Measurements from ENCODE around the gene ARHGDIG.

Gene ARHGDIG

DNA sequence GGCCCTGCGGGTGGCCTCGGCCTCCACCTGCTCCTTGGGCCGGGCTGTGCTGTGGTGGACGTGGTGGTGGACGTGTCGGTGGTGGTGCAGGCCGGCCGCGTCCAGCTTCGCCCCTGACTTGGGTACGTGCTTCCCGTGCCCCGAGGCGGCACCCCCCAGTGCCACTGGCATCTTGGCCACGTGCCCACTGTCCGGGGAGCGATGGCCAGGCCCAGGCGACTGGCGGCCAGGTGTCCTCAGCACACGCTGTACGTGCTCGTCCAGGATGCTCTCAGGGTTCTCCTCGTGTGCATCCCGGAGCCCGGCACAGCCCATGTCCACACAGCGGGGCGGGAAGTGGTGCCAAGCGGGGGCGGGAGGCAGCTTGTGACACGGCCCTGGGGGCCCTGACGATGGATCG is 17.4 kb downstream of the ARHGDIG start:
- no peak for DNase-seq (ENCODE audit: low spot score)

DNA sequence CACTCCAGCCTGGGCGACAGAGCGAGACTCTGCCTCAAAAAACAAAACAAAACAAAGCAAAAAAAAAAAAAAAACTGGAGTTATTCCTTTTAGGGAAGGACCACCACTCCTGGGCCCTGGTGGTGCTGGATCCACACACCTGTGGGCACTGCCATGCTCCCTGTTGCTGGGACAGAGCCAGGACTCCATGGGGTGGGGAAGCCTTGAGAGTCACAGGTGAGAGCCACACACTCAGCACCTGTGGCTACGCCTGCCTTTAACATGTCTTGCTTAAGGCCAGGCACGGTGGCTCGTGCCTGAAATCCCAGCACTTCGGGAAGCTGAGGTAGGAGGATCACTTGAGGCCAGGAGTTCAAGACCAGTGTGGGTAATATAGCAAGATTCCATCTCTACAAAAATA is 20.8 kb downstream of the ARHGDIG start:
- DNase-seq (ENCODE audit: low spot score), result no peak

DNA sequence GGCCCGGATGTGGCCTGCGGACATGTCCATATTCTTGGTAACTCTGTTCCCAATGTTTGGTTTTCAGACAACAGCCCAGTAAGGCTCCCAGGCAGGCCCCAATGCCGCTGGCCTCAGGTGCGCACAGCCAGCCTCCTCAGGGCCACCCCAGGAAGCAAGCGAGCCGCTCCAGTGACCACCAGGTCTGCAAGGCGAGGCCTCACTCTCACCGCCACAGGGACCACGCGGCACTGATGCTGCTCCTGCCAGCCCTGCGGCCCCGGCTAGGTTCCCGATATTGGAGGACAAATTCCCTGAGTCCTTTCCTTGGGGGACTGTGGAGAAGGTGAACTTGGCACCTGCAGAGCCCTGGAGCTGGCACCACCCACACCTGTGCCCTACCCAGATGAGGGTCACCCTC is 21.6 kb downstream of the ARHGDIG start:
- no peak for DNase-seq (ENCODE audit: low spot score)

DNA sequence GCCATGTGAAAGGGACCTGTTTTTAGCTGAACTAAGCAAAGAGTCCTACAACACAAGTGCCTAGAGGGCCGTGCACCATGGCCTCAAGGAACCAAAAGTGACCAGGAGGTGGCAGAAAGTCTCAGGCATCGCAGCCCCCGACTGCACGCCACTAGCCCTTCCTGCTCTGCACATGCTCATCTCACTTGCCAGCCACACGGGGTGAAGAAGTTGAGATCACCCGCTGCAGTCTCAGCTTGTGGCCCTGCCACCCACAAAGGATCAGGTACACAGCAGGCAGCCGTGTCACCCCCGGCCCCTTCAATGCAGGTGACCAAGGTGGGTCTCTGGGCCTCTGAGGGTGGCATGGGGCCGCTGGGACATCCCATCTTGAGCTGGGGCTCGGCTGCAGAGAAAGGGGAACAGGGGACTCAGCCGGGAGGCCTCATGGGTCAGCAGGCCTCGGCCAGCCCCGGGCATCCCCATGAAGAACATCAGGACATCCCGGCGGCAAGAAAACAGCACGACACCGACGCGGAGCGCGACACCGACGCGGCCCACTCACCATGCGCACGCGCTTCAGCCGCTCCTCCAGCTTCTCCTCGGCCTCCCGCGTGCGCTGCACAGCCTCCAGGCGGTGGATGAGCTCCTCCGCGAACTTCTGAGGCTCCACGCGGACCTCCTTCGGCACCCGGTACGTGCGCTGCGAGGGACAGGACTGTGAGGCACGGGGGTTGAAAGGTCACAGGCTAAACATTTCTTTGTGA is 23.5 kb downstream of the ARHGDIG start:
- no peak for DNase-seq (ENCODE audit: low spot score)

DNA sequence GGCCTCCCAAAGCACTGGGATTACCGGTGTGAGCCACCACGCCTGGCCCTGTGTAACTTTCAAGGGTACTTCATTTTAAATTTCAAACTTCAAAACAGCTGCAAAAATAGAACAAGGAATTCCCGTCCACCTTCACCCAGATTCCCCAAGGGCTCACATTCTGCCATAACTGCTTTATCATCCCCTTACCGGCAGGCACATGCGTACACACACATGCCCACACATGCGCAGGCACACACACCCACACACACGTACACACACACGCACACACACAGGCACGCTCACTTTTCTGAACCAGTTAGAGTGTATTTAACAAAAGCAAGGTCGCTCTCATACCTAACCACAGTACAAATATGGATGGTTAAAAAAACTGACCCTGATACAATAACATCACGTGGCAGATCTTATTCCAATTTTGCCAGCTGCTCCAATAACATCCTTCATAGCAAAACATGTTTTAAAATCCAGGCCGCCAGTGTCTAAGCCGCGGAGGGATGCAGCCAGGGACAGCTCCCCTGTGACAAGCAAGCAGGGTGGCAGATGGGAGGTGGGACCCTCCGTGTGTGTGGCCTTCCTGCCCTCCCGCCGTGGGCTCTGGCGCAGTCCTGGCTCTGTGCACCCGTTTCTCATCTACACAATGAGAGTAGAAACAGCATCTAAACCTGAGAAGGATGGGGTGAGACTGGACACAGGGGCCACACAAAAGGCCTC is 25.7 kb downstream of the ARHGDIG start:
- DNase-seq (ENCODE audit: low spot score), result no peak

DNA sequence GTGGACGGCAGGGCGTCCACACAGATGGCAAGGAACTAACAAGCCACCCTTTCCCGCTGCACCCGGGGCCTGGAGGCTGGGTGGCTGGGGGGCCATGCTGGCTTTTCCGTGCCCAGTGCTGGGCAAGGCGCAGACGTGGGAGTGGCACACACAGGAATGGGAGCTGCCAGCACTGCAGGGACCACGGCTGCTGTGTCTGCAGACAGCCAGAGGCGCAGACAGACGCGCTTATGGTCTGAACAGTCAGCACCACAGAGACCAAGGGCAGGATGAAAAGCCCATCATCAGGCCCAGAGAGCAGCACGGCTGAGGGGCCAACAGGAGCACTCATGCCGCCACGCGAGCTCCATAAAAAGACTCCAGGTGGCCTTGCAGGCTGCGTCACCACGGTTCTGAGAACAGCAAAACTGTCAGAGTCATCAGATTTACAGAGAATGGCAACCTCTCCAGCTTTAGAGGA is 26.6 kb downstream of the ARHGDIG start:
- DNase-seq (ENCODE audit: low spot score), result no peak

DNA sequence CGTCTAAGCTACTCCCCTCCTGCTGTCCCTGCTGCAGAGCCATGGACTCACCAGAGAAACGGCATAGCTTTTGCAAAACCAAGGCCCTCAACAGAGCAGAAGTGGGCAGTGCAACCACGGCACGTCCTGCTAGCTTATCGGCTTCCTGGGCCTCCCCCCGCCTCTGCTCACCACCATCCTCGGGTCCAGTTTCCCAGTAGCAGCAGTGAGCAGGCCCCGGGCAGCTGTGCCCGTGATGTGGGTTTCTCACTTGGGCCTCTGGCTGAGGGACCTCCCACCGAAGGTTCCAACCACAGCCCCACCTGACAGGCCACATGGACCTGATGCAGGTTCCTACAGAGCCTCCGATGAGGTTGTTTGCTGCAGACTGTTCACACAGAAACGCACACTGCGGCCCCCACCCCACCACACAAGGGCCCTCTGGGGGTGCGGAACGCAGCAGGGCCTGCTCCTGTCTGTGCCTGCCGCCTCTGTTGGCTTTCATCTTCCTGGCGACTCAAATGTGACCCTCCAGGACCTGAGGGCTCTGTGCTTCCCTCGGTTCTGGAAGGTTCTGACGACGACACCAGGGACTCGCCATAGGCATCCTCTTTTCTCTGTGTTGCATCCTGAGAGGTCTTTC is 27.4 kb downstream of the ARHGDIG start:
- DNase-seq (ENCODE audit: low spot score), result no peak

DNA sequence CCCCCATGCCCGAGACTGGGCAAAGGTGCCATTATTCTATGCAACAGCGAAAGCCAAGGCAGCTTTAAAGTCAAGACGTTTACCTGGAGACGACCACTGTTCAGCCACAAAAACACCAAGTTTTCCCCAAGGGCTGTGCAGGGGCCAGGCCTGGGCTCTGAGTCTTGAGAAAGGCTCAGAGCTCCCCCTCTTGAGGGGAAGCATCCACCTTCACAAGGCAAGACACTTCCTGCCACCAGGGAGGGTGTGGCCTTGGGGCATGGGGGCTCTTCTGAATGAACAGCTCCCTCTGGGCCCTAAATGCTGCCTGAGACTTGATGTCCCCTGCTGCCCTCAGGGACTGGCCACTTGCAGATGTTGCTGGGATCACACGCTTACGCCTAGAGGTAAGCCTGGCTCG is 29.1 kb downstream of the ARHGDIG start:
- no peak for DNase-seq (ENCODE audit: low spot score)

DNA sequence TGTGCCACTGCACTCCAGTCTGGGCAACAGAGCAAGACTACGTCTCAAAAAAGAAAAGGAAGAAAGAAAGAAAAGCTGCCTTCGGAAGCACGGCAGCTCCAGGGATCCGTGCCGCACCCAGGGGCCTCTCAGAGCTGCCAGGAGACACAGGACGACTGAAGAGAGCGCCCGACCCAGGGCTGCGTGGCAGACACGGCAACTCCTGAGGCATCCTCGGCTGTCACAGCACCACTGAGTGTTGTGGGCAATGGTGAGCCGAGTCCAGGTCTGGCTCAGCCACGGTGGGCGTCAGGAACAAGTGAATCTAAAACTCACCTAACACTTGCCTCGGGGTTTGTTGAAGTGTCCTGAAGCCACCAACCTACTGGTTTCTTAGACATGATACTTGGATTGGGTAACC is 31.3 kb downstream of the ARHGDIG start:
- no peak for DNase-seq (ENCODE audit: low spot score)

DNA sequence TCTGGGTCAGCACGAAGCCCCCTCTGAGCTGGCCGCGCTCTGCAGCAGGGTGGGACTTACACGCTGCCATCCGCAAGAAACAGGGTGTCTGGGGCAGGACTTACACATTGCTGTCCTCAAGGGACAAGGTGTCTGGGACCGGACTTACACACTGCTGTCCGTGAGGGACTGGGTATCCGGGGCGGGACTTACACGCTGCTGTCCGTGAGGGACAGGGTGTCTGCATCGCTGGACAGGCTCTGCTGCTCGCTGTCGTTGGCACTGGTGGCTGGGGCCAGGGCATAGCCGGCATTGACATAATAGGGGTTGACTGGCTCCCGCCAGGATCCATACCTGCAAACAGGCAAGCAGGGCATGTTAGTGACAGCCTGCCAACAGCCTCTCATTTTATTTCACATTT is 34.0 kb downstream of the ARHGDIG start:
- DNase-seq (ENCODE audit: low spot score), result no peak

DNA sequence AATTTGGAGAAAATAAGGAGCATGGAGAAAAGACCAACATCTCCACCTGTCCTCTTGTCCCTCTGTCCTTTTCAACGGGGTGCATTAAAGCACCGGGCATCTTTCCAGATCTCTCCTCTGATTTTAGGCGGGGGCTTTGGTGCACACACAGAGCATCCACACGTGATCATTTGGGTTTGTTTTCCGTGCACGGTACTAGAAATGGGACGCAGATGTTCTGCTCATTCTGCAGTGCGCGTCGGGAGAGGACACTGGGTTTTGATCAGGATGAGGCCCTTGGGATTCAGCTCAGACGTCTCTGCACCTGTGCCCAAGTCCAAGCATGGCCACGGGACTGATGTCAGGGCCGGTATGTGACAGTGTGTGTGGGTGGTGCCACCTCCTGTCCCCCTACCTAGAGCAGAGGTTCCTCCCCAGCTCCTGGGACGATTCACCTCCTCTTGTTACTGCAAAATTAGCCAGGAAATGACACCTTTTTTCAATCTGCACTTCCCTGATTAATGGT is 34.5 kb downstream of the ARHGDIG start:
- DNase-seq (ENCODE audit: low spot score), result no peak

DNA sequence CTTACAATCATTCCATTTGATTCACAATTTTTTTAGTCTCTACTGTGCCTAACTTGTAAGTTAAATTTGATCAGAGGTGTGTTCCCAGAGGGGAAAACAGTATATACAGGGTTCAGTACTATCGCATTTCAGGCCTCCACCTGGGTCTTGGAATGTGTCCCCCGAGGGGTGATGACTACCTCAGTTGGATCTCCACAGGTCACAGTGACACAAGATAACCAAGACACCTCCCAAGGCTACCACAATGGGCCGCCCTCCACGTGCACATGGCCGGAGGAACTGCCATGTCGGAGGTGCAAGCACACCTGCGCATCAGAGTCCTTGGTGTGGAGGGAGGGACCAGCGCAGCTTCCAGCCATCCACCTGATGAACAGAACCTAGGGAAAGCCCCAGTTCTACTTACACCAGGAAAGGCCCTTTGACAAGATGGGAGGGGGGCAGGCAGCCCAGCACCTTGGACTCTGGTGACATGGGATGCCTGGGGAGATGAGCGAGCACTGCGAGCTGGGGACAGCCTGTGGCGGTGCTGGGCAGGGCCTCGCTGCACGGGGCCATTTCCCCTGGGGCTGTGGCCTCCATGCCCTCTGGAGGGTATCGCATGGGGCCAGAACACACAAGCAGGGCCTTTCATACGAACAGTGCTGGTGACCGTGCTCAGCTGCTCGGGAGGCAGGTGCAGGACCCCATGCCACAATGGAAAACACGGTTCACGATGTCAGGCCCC is 36.5 kb downstream of the ARHGDIG start:
- DNase-seq (ENCODE audit: low spot score), result no peak

DNA sequence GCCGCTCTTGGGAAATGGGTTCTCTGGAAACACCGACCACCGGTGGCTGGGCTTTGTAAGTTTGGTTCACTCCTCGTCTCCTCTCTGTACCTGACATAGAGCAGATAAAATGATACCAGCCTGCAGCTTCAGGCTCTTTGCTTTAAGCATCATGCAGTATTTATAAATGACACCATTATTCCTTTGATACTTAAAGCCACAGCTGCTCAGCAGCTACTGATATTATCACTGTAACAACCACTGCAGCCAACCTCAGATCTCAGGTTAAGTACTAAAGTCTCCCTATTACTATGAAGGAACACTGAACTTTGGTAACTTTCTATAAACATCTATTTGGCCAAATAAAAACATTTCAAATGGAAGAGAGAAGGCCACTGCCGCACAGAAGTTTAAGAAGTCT is 37.2 kb downstream of the ARHGDIG start:
- DNase-seq (ENCODE audit: low spot score), result no peak

DNA sequence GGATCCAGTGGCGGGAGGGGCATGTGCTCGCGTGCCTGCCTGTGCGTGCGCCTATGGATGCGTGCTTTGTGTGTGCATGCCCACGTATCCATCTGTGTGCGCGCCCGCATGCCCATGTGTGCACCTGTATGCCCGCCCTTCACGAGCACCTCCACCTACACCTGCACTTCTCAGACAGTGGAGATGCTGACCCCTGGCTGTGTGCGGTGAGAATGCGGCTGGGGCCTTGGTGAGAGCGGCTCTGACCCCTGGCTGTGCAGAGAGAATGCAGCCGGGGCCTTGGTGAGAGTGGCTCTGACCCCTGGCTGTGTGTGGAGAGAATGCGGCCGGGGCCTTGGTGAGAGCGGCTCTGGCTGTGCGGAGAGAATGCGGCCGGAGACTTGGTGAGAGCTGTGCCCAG is 38.2 kb downstream of the ARHGDIG start:
- DNase-seq (ENCODE audit: low spot score), result no peak

DNA sequence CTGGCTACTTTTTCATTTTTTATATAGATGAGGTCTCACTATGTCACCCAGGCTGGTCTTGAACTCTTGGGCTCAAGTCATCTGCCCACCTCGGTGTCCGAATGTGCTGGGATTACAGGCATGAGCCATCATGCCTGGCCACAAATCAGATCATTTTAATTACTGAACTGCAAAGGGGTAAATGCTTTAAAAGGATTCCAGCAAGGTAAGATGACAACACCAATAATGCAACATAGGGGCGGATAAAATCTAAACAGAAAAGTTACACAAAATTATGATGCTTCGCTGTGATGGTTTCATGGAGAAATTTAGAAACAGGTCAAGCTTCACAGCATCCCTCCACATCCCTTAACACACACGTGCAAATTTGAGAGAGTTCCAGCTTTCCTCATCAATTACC is 39.8 kb downstream of the ARHGDIG start:
- DNase-seq (ENCODE audit: low spot score), result no peak

DNA sequence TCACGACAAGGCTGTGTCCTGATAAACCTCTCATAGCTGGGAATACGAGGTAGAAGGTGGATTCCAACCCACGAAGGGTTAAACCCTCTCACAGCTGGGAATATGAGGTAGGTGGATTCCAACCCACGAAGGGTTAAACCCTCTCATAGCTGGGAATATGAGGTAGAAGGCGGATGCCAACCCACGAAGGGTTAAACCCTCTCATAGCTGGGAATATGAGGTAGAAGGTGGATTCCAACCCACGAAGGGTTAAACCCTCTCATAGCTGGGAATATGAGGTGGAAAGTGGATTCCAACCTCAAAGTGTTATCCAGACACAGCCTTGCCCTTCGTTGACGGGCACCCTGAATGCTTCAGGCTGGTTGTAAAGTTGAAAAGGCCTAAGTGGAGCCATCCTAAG is 41.1 kb downstream of the ARHGDIG start:
- DNase-seq (ENCODE audit: low spot score), result no peak

DNA sequence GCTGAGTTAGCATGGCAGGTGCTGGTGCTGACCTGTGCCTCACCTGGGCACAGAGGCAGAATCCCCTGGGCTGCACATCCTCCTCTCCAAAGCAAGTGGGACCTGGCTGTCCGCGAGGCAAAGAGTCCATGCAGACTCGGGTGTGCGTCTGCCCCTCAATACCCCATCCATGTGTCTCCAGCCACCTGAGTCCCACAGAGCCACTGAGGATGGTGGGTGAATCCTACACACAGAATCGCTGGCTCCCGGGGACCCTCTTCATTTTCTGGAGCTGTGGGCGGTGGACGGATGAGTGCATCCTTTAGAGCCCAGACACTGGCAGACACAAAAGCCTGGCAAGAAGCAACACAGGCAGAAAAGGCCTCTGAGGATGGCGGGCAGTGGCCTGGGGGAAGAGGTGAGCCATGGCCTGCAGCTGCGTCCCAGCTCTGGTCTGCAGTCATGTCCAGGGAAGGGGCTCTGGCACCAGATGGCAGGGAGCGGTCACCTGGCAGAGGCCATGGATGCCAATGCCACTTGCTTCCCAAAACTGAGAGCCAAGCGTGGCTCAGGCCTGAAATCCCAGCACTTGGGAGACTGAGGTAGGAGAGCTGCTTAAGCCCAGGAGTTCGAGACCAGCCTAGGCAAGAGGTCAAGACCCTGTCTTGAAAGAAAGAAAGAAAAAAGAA is 42.2 kb downstream of the ARHGDIG start:
- no peak for DNase-seq (ENCODE audit: low spot score)

DNA sequence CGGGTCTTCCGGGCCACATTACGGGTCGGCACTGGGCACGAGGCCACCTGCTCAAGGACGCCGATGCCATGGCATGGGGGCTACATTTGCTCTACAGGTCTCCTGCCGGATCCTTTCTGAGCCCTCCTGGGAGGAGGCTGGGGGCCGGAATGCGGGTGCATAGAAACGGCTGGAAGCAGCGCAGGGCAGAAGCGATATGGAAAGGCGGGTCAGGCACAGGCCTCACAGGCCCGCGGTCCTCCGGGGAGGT is 43.7 kb downstream of the ARHGDIG start:
- no peak for DNase-seq (ENCODE audit: low spot score)

DNA sequence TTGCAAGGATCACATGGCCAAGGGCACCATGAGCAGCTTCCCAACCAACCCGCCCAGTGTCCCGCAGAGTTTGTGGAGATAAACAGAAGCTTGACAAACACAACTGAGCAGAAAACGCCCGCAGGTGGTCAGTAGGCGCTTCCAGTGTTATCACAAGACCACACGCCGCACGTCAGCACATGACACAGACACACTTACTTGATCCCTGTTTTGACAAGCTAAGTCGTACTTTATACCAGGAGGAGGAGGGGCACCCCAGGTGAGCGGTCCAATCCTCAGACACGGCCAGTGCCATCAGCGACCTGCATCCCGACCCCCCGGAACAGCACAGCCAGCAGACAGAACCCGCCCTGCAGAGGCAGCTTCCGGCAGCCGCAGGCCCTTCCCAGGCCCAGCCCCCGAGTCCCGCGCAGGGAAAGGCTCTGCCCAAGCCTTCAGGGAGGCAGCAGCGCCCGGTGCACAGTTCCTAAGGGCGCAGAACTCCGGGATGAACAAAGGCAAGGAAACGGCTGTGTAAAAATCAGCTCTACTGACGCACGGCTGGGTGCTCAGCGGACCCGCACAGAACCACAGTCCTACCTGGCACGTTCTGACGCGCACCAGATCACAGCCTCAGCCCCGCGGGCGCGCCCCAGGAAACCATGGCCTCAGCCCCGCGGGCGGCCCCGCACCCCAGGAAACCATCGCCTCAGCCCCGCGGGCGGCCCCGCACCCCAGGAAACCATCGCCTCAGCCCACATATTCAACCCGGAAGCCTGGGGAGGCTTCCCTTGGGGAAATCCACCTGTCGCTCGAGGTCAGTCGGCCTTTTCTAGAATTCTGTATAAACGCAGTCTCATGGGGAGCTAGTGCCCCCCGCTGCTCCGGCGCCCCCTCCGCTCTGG is 44.3 kb downstream of the ARHGDIG start:
- DNase-seq (ENCODE audit: low spot score), result no peak

DNA sequence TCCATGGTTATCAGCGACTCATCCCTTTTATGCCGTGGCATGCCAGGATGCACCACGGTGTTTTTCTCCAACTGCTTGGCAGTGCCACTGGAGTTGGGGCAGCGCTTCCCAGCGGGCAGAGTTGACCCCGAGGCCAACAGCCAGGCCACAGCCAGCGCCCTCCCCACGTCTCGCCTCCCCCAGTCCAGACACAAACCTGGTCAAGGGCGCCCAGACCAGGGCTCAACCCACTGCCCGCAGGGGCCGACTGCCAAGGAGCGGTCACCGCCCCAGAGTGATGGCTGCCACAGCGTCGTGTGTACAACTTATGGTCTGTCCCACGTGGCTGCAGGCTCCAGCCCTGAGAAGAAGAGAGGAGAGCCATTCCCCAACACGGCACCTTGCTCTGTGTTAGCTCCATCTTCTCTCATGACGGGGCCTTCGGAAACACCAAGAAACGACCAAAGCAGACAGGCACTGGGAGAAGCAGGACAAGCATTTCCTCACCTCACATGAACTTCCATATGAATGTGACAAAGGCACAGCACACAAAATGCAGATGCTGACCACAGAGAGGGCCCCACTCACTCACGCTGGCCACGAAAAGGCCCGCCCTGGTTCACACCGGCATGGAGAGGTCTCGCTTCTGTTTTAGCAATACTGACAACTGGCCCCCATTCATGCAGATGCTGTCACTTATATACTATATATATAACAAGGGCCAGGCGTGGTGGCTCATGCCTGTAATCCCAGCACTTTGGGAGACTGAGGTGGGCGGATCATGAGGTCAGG is 45.2 kb downstream of the ARHGDIG start:
- no peak for DNase-seq (ENCODE audit: low spot score)

All from LoVo (cell line).